ENCODE data around the gene LRRC56. TPM values are rescaled to one million over a fixed set of nuclear protein-coding genes. Genes with fewer than 3 reads are reported as not detected.

The LRRC56 gene
- total and polyA plus RNA-seq, 2 of the 13 experiments (the other 11 are each of a cell fraction or from before 2014, with no cell fraction given) = 0.11 to 0.29 TPM

DNA sequence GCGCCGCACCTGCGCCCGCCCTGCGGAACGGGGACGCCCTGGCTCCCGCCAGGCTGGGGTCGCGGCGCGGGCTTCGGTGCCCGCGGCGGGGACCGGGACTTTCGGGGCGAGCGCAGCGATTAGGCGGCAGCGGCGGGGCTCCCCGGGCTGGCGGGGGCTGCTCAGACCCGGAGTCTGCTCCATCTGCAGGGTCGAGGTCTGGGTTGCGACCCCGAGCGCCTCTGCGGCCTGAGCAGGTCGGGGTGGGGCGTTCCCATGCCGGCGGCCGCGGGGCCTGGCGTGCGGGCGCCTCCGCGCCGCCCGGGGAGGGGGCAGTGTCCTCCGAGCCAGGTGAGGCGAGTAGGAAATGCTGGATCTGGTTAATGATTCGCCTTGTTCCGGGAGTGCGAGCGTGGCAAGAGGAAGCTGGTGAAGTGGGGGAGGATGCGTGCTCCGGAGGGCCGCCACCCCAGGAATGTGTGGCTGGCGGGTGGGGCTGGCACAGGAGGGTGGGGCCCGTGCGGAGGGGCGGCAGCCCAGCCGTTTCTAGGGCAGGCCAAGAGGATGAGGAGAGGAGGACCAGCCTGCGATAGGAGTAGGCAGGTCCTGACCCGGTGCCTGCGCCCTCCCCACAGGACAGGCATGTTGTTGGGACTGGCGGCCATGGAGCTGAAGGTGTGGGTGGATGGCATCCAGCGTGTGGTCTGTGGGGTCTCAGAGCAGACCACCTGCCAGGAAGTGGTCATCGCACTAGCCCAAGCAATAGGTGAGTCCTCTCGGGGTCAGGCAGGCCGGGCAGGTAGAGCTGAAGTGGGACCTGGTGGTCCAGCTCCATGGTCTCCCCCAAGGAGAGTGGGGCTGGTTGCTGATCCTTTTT is 24.0 kb downstream of the LRRC56 start (continued):
- TF ChIP-seq, protein P1, sequence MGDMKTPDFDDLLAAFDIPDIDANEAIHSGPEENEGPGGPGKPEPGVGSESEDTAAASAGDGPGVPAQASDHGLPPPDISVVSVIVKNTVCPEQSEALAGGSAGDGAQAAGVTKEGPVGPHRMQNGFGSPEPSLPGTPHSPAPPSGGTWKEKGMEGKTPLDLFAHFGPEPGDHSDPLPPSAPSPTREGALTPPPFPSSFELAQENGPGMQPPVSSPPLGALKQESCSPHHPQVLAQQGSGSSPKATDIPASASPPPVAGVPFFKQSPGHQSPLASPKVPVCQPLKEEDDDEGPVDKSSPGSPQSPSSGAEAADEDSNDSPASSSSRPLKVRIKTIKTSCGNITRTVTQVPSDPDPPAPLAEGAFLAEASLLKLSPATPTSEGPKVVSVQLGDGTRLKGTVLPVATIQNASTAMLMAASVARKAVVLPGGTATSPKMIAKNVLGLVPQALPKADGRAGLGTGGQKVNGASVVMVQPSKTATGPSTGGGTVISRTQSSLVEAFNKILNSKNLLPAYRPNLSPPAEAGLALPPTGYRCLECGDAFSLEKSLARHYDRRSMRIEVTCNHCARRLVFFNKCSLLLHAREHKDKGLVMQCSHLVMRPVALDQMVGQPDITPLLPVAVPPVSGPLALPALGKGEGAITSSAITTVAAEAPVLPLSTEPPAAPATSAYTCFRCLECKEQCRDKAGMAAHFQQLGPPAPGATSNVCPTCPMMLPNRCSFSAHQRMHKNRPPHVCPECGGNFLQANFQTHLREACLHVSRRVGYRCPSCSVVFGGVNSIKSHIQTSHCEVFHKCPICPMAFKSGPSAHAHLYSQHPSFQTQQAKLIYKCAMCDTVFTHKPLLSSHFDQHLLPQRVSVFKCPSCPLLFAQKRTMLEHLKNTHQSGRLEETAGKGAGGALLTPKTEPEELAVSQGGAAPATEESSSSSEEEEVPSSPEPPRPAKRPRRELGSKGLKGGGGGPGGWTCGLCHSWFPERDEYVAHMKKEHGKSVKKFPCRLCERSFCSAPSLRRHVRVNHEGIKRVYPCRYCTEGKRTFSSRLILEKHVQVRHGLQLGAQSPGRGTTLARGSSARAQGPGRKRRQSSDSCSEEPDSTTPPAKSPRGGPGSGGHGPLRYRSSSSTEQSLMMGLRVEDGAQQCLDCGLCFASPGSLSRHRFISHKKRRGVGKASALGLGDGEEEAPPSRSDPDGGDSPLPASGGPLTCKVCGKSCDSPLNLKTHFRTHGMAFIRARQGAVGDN (CRISPR knock-in tag; IDR thresholded peaks at IDR 0.05) = peak; percentile 80
- TF ChIP-seq, protein P2, sequence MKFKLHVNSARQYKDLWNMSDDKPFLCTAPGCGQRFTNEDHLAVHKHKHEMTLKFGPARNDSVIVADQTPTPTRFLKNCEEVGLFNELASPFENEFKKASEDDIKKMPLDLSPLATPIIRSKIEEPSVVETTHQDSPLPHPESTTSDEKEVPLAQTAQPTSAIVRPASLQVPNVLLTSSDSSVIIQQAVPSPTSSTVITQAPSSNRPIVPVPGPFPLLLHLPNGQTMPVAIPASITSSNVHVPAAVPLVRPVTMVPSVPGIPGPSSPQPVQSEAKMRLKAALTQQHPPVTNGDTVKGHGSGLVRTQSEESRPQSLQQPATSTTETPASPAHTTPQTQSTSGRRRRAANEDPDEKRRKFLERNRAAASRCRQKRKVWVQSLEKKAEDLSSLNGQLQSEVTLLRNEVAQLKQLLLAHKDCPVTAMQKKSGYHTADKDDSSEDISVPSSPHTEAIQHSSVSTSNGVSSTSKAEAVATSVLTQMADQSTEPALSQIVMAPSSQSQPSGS (CRISPR knock-in tag; IDR thresholded peaks at IDR 0.05) = no peak
- TF ChIP-seq GABPA (IDR thresholded peaks at IDR 0.05; ENCODE audit: low read depth, low read length) (no peak), GABPA (CRISPR knock-in tag; IDR thresholded peaks at IDR 0.05; ENCODE audit: low read depth) (peak; percentile 73), POLR2G (IDR thresholded peaks at IDR 0.05; ENCODE audit: low read depth, low read length) (peak; percentile 68), ZNF354B (CRISPR knock-in tag; IDR thresholded peaks at IDR 0.05) (no peak), RXRB (CRISPR knock-in tag; IDR thresholded peaks at IDR 0.05; ENCODE audit: borderline replicate concordance) (no peak), NR2F1 (CRISPR knock-in tag; IDR thresholded peaks at IDR 0.05) (no peak), CHD2 (IDR thresholded peaks at IDR 0.05; ENCODE audit: low read depth, low read length) (no peak), GATA4 (IDR thresholded peaks at IDR 0.05; ENCODE audit: borderline replicate concordance, low read depth) (no peak), NR2F6 (IDR thresholded peaks at IDR 0.05) (no peak), NR2F6 (CRISPR knock-in tag; IDR thresholded peaks at IDR 0.05) (peak; percentile 75), SRSF4 (IDR thresholded peaks at IDR 0.05; ENCODE audit: low read depth, low read length, poor library complexity, severe bottlenecking) (no peak), ZNF746 (CRISPR knock-in tag; IDR thresholded peaks at IDR 0.05) (no peak), ZNF781 (CRISPR knock-in tag; IDR thresholded peaks at IDR 0.05; ENCODE audit: borderline replicate concordance, not compliant biosample characterization) (no peak), DNMT1 (CRISPR knock-in tag; IDR thresholded peaks at IDR 0.05) (peak; percentile 17; the same call in 1 of the 2 replicates)
- TF ChIP-seq, protein P3, sequence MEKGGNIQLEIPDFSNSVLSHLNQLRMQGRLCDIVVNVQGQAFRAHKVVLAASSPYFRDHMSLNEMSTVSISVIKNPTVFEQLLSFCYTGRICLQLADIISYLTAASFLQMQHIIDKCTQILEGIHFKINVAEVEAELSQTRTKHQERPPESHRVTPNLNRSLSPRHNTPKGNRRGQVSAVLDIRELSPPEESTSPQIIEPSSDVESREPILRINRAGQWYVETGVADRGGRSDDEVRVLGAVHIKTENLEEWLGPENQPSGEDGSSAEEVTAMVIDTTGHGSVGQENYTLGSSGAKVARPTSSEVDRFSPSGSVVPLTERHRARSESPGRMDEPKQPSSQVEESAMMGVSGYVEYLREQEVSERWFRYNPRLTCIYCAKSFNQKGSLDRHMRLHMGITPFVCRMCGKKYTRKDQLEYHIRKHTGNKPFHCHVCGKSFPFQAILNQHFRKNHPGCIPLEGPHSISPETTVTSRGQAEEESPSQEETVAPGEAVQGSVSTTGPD (CRISPR knock-in tag; IDR thresholded peaks at IDR 0.05) = no peak
- TF ChIP-seq, protein P4, sequence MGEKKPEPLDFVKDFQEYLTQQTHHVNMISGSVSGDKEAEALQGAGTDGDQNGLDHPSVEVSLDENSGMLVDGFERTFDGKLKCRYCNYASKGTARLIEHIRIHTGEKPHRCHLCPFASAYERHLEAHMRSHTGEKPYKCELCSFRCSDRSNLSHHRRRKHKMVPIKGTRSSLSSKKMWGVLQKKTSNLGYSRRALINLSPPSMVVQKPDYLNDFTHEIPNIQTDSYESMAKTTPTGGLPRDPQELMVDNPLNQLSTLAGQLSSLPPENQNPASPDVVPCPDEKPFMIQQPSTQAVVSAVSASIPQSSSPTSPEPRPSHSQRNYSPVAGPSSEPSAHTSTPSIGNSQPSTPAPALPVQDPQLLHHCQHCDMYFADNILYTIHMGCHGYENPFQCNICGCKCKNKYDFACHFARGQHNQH (CRISPR knock-in tag; IDR thresholded peaks at IDR 0.05) = peak; percentile 66; the same call in 1 of the 2 replicates
